ENCODE measurements around the gene CPXM2.

CPXM2 gene

DNA sequence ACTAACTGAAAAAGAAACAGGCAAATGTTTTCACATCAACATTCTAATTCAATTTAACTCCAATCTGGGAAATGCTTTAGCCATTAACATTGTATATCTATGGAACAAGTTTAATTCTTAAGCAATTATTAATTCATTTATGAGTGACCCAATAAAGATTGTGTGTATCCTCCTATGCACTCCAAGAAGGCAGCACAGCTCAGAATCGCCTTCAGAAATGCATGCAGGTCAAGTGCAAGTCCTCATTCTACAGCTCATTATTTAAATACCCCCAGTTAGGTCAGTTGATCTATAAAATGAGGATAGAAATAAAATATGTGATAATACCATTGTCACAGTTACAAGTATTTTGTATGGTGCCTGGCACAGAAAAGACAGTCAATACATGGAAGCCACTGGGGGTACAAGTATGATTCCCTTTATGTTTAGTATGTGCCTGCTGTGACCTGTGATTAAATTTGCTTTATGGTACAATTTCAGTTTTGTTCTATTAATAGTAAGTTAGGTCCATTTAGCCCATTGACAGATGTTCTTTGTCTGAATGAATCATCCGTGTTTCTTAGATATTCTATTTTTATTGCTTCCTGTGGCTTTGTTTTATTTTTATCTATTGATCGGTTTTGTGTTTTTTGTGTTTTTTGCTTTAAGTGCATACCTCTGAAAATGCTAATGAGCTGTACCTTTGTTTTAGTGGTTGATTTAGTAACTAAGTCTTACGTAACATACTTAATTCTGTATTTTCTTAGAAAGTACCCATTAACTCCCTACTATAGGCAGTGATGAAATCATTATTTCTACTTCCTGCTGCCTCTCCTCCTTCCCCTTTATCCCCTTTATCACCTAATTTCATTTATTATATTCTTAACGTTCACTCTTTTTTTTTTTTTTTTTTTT is 42.8 kb downstream of the CPXM2 start:
- H3K27me3 Mint-ChIP-seq = peaks cover 23% of the 10 kb centered on the region
- no peak overlapping the region for H3K4me3 Mint-ChIP-seq

DNA sequence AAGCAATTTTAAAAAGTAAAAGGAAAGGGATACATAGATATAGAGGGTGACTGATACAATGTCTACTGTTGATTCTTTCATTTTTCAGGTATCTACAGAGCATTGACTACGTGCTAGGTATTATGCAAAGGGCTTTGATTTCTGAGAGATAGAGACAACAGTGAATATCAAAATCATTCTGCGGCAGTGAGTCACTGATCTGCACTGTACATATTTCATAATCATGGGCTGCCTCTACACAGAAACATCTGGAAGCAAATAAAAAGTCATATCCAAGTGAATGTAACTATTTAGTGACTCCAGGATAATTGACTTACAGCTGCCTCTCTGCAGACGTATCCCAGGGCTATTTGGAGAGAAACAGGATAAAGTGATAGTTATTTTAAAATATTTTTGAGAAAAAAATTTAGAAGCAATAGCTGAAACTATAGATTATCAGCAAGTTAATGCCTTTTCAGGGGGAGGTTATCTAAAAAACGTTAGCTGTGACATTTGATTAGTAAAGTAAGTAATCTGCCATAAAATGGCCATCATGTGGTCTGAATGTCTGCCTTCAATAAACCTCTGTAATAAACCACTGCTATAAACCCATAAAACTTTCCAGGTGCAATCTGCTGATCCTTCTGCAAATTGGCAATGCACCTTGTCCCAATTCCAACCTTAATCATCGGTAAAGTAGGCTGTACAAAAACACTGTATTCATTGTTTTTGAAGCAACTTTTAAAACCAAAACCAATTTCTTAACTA is 43.7 kb downstream of the CPXM2 start:
- H3K4me1 Mint-ChIP-seq = no peaks in the 10 kb centered on the region

More for the DNA sequence above, 42.8 kb downstream of the CPXM2 start:
- no peaks in the 10 kb centered on the region for H3K4me1 Mint-ChIP-seq
- H3K27ac Mint-ChIP-seq = no peak overlapping the region
- H3K9me3 Mint-ChIP-seq = peaks cover 5 to 16% of the 10 kb centered on the region in 2 donors
- DNase-seq (no peak), ATAC-seq (no peak)

DNA sequence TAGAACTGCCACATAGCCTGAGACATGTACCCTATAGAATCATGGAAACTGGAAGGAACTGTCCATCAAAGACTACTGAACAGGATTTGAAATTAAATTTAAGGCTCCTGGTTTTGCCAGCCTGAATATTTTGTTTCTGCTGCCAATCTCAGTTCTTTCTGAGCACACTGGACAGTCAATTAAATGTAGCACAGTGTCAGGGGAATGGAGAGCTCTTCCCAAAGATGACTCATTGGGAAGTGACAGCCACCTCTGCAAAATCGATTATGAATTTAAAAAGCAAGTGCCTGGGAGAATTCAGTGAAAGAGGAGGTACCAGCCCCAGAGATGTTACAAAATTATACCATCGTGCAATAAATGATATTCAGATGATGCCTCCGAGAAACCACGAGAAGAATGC is 47.8 kb downstream of the CPXM2 start:
- no peaks in the 10 kb centered on the region for H3K4me1 Mint-ChIP-seq
- peaks cover 5 to 8% of the 10 kb centered on the region in 2 donors for H3K9me3 Mint-ChIP-seq
- no peak for ATAC-seq
- H3K27ac Mint-ChIP-seq = no peak overlapping the region
- no peak overlapping the region for H3K4me3 Mint-ChIP-seq
- H3K27me3 Mint-ChIP-seq = peaks cover 12% of the 10 kb centered on the region
- no peak for DNase-seq

More for the DNA sequence above, 43.7 kb downstream of the CPXM2 start:
- H3K4me3 Mint-ChIP-seq = no peak overlapping the region
- no peak overlapping the region for H3K27ac Mint-ChIP-seq
- peaks cover 18% of the 10 kb centered on the region for H3K27me3 Mint-ChIP-seq
- DNase-seq = no peak
- ATAC-seq = no peak
- H3K9me3 Mint-ChIP-seq = peaks cover 5 to 16% of the 10 kb centered on the region in 2 donors

DNA sequence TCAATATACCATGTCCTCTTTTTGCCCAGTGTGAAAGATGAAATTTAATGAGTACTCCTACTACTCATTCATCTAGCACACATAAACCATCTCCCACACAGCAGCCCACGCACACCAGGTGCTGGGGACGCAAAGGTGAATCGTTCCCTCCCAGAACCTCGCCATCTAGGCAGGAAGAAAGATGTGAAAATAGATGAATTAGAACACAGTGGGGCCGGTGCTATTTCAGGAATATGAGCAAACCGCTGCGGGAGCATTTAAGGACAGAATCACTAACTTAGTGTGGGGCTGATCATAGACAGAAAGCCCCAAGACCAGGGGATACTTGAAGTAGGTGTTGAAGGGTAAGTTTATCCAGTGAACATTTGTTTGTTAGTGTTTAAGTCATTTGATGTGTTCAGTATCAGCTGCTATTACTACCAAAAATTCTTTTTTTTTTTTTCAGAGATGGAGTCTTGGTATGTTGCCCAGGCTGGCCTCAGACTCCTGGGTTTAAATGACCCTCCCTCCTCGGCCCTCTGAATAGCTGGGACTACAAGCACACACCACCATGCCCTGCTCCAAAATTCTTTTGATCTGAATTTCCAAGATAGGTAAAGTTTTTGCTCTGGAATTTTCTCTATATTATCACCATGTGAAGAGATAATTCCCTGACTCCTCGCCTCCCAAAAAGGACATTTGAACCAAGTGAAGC is 48.8 kb downstream of the CPXM2 start:
- Mint-ChIP-seq H3K9me3 (peaks cover 5 to 11% of the 10 kb centered on the region in 2 donors), H3K27me3 (peaks cover 12% of the 10 kb centered on the region), H3K4me1 (no peaks in the 10 kb centered on the region), H3K27ac (no peak overlapping the region), H3K4me3 (no peak overlapping the region)
- DNase-seq (no peak), ATAC-seq (no peak)

GRCh38 chr10:123841560-123841959 is 50.0 kb downstream of the CPXM2 start:
- DNase-seq (no peak), ATAC-seq (no peak)
- no peaks in the 10 kb centered on the region for H3K4me1 Mint-ChIP-seq
- H3K27me3 Mint-ChIP-seq = peaks cover 20% of the 10 kb centered on the region
- no peak overlapping the region for H3K27ac Mint-ChIP-seq
- H3K9me3 Mint-ChIP-seq = peaks cover 5 to 13% of the 10 kb centered on the region in 2 donors
- H3K4me3 Mint-ChIP-seq = no peak overlapping the region

DNA sequence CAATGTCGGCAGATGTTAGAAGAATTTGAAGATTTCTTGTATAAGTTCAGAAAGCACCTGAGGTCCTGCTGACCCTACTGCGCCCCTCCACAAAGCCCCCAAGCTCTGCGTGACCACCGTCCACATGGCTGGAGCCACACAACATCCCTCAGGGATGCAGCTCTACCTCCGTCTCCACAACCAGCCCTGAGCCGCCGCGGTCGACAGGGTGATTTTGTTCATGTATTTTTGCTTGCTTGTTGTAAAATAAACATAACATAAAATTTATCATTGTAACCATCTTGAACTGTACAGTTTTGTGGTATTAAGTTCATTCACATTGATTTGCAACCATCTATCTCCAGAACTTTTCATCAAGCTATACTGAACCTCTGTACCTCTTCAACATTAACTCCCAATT is 50.5 kb downstream of the CPXM2 start:
- Mint-ChIP-seq H3K4me1 (no peaks in the 10 kb centered on the region), H3K9me3 (peaks cover 5 to 13% of the 10 kb centered on the region in 2 donors), H3K27me3 (peaks cover 25% of the 10 kb centered on the region), H3K4me3 (no peak overlapping the region), H3K27ac (no peak overlapping the region)
- no peak for DNase-seq
- ATAC-seq = no peak

DNA sequence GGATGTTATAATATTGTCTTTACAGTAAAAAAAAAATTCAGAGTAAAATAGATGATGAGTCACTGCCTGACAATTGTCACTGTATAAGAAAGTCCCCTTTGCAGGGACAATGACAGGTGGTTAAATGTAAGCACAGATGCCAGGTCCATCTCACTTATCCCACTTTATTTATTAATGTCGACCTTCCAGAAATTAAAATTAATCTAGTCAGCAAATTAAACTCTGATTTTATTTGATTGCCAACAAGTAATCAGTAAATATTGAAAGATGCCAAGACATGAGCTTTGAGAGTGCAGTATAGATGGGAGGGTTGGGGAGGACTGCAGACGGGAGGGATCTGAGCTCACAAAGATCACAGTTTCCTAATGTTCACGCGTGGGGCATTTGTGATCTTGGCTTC is 50.9 kb downstream of the CPXM2 start:
- Mint-ChIP-seq H3K9me3 (peaks cover 5 to 12% of the 10 kb centered on the region in 2 donors), H3K4me1 (no peaks in the 10 kb centered on the region), H3K27ac (no peak overlapping the region), H3K4me3 (no peak overlapping the region), H3K27me3 (peaks cover 27% of the 10 kb centered on the region)
- no peak for ATAC-seq
- DNase-seq = no peak

- Mint-ChIP-seq H3K27me3 (peaks cover 41% of the 10 kb centered on the region), H3K9me3 (peaks cover 0 to 5% of the 10 kb centered on the region in 2 donors), H3K4me3 (no peak overlapping the region), H3K4me1 (no peaks in the 10 kb centered on the region), H3K27ac (no peak overlapping the region)
- DNase-seq = no peak
- ATAC-seq = no peak
Observed at GRCh38 chr10:123838596-123839310, 52.9 kb downstream of the CPXM2 start.

DNA sequence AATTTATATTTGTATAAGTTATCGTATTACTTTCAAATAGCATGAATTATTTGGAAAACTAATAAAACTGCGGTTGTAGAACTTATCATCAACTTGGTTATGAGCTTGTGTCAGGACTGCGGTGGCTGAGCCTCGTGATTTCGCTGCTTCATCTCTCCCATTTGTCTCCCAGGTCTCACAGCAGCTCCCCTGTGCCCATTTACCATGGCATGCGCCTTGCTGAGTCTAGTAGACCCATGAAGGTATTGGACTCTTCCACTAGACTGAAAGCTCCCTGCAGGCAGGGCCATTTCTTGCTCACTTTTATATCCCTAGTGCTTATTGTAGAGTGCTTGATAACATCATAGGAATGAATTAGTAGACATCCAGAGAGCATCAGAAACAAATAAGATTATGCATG is 53.9 kb downstream of the CPXM2 start:
- peaks cover 0 to 5% of the 10 kb centered on the region in 2 donors for H3K9me3 Mint-ChIP-seq
- H3K27me3 Mint-ChIP-seq = peaks cover 47% of the 10 kb centered on the region
- H3K4me3 Mint-ChIP-seq = no peak overlapping the region
- DNase-seq (no peak), ATAC-seq (no peak)
- H3K27ac Mint-ChIP-seq = no peak overlapping the region
- H3K4me1 Mint-ChIP-seq = no peaks in the 10 kb centered on the region

GRCh38 chr10:123836418-123837145 is 55.0 kb downstream of the CPXM2 start:
- peaks cover 42% of the 10 kb centered on the region for H3K27me3 Mint-ChIP-seq
- H3K4me3 Mint-ChIP-seq = no peak overlapping the region
- peaks cover 0 to 5% of the 10 kb centered on the region in 2 donors for H3K9me3 Mint-ChIP-seq
- no peak for DNase-seq
- H3K4me1 Mint-ChIP-seq = no peaks in the 10 kb centered on the region
- no peak for ATAC-seq
- H3K27ac Mint-ChIP-seq = no peak overlapping the region

- H3K4me1 Mint-ChIP-seq = no peaks in the 10 kb centered on the region
- H3K27me3 Mint-ChIP-seq = peaks cover 45% of the 10 kb centered on the region
- no peak overlapping the region for H3K27ac Mint-ChIP-seq
- ATAC-seq = no peak
- DNase-seq = no peak
- peaks cover 4 to 5% of the 10 kb centered on the region in 2 donors for H3K9me3 Mint-ChIP-seq
- no peak overlapping the region for H3K4me3 Mint-ChIP-seq
Observed at GRCh38 chr10:123835575-123835974, 56.0 kb downstream of the CPXM2 start.

DNA sequence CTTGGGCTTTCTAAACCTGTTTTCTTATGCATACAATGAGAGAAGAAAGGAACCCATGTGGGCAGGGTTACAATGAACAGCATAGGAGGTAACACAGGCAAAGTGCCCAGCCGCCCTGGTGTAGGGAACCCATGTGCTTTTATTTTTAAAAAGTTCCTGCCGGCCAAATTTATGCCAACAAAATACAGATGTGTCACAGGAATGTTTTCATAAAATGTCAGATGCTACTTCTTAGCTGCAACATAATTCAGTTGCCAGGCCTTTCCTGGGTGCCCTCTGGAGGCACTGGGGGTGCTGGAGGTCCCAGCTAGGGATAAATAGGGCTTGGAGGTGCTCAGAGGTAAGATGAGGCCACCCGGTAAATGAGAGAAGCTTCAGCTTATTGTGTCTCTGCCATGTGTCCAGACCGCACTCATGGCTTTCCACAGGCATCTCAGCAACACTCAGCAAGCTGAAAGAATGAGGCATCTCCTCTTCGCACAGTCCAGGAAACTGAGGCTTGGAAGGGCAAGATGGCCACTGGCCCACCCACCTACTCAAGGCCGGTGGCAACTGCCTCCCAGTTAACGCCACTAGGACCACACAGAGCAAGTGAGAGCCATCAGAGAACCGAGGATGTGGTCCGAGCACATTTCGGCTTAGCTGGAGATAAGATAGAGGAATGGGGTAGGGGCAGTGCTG is 58.3 kb downstream of the CPXM2 start:
- H3K4me1 Mint-ChIP-seq = no peaks in the 10 kb centered on the region

DNA sequence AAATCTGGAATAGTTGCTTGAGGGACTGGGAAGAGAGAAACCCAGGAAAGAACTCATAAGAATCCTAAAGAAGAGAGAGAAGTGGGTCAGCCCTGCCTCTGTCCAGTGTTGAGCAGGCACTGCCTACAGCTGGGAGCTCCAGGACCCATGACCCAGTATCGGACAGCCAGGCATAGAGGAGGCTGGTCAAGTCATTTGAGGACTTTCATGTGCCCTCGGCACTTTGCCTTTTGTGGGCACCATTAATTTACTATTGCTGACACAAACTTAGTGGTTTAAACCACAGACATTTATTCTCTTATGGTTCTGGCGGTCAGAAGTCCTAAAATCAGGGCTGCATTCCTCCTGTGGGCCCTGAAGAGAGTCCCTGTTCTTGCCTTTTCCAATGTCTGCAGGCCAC is 60.3 kb downstream of the CPXM2 start:
- H3K4me3 Mint-ChIP-seq = no peak overlapping the region
- peaks cover 37% of the 10 kb centered on the region for H3K27me3 Mint-ChIP-seq
- no peak for ATAC-seq
- H3K9me3 Mint-ChIP-seq = peaks cover 0 to 4% of the 10 kb centered on the region in 2 donors
- H3K27ac Mint-ChIP-seq = no peak overlapping the region
- H3K4me1 Mint-ChIP-seq = no peaks in the 10 kb centered on the region
- no peak for DNase-seq

More for the DNA sequence above, 58.3 kb downstream of the CPXM2 start:
- Mint-ChIP-seq H3K4me3 (no peak overlapping the region), H3K27ac (no peak overlapping the region), H3K27me3 (peaks cover 48% of the 10 kb centered on the region), H3K9me3 (peaks cover 4 to 5% of the 10 kb centered on the region in 2 donors)
- DNase-seq (no peak), ATAC-seq (no peak)

- H3K4me1 Mint-ChIP-seq = no peaks in the 10 kb centered on the region
- ATAC-seq (no peak), DNase-seq (no peak)
- peaks cover 4 to 13% of the 10 kb centered on the region in 2 donors for H3K9me3 Mint-ChIP-seq
- H3K4me3 Mint-ChIP-seq = no peak overlapping the region
- H3K27ac Mint-ChIP-seq = no peak overlapping the region
- peaks cover 23% of the 10 kb centered on the region for H3K27me3 Mint-ChIP-seq
Observed at GRCh38 chr10:123821136-123821535, 70.5 kb downstream of the CPXM2 start.

All from stimulated activated naive CD8-positive, alpha-beta T cell treated with anti-CD3 and anti-CD28 coated beads, Interleukin-15, amount 100 ng/mL, for 72 hours (primary cell).